ENCODE measurements around the gene FBXO41.

Gene FBXO41

GRCh38 chr2:73249636-73250035 is 34.6 kb downstream of the FBXO41 start (continued):
- TF ChIP-seq TOX (CRISPR knock-in tag; IDR thresholded peaks at IDR 0.05; ENCODE audit: borderline replicate concordance) = no peak

- TF ChIP-seq CSDC2 (CRISPR knock-in tag; IDR thresholded peaks at IDR 0.05) (no peak), ISL1 (CRISPR knock-in tag; IDR thresholded peaks at IDR 0.05) (no peak)
- ATAC-seq = no peak
Observed at GRCh38 chr2:73246850-73247249, 37.4 kb downstream of the FBXO41 start.

GRCh38 chr2:73244580-73244979 is 39.7 kb downstream of the FBXO41 start:
- no peak for TF ChIP-seq ESRRG (CRISPR knock-in tag; IDR thresholded peaks at IDR 0.05)
- no peak for ATAC-seq

GRCh38 chr2:73243884-73244570 is 40.3 kb downstream of the FBXO41 start:
- ATAC-seq = peak; percentile 47
- TF ChIP-seq TOX (CRISPR knock-in tag; IDR thresholded peaks at IDR 0.05; ENCODE audit: borderline replicate concordance) = no peak
- TF ChIP-seq ZNF8 (CRISPR knock-in tag; IDR thresholded peaks at IDR 0.05) = no peak
- TF ChIP-seq ESRRG (CRISPR knock-in tag; IDR thresholded peaks at IDR 0.05) = no peak
- TF ChIP-seq TCF4 (CRISPR knock-in tag; IDR thresholded peaks at IDR 0.05; ENCODE audit: borderline replicate concordance) = 0 out of 2 replicates have a peak, but pooled peaks have one; percentile 60
- TF ChIP-seq ARNTL (CRISPR knock-in tag; IDR thresholded peaks at IDR 0.05; ENCODE audit: borderline replicate concordance, low read depth) = no peak
- TF ChIP-seq CSDC2 (CRISPR knock-in tag; IDR thresholded peaks at IDR 0.05) = no peak
- TF ChIP-seq OSR1 (CRISPR knock-in tag; IDR thresholded peaks at IDR 0.05) = no peak
- no peak for TF ChIP-seq POU6F1 (CRISPR knock-in tag; IDR thresholded peaks at IDR 0.05; ENCODE audit: borderline replicate concordance, low read depth)
- TF ChIP-seq RARB (CRISPR knock-in tag; IDR thresholded peaks at IDR 0.05) = no peak
- peak; percentile 82 for TF ChIP-seq TSHZ2 (CRISPR knock-in tag; IDR thresholded peaks at IDR 0.05)

- ATAC-seq = peak; percentile 47
- TF ChIP-seq CSRNP3 (CRISPR knock-in tag; IDR thresholded peaks at IDR 0.05) (no peak), ESRRG (CRISPR knock-in tag; IDR thresholded peaks at IDR 0.05) (no peak)
Observed at GRCh38 chr2:73239776-73240175, 44.5 kb downstream of the FBXO41 start.

GRCh38 chr2:73238976-73239375 is 45.3 kb downstream of the FBXO41 start:
- TF ChIP-seq ZFP30 (CRISPR knock-in tag; IDR thresholded peaks at IDR 0.05) = no peak
- no peak for TF ChIP-seq CSRNP3 (CRISPR knock-in tag; IDR thresholded peaks at IDR 0.05)
- TF ChIP-seq GLIS3 (CRISPR knock-in tag; IDR thresholded peaks at IDR 0.05) = no peak
- no peak for TF ChIP-seq CSDC2 (CRISPR knock-in tag; IDR thresholded peaks at IDR 0.05)
- no peak for TF ChIP-seq TCF4 (CRISPR knock-in tag; IDR thresholded peaks at IDR 0.05; ENCODE audit: borderline replicate concordance)
- TF ChIP-seq OSR1 (CRISPR knock-in tag; IDR thresholded peaks at IDR 0.05) = no peak
- ATAC-seq = no peak

- no peak for ATAC-seq
Observed at GRCh38 chr2:73238149-73238548, 46.1 kb downstream of the FBXO41 start.

More at GRCh38 chr2:73238149-73238548, 46.1 kb downstream of the FBXO41 start:
- TF ChIP-seq BACH2 (CRISPR knock-in tag; IDR thresholded peaks at IDR 0.05; ENCODE audit: borderline replicate concordance) = no peak
